Activated naive CD4-positive, alpha-beta T cell treated with anti-CD3 and anti-CD28 coated beads, Interleukin-2, amount 50 U/mL, for 24 hours (primary cell): Measurements from ENCODE around the gene BOLA1.
"Not testable (repeated sequence)": the region's sequence is repeated elsewhere in the genome, so short reads cannot be mapped to it uniquely, and the experiment has no call there.

Experiments
- H3K27ac Mint-ChIP-seq: one replicate; pipeline ENCODE4 v1.8.0; 2021; ENCODE audit warnings: mild to moderate bottlenecking, mixed read lengths
- H3K27me3 Mint-ChIP-seq: one replicate; pipeline ENCODE4 v1.8.0; 2021; ENCODE audit warnings: mixed read lengths
- H3K36me3 Mint-ChIP-seq: one replicate; pipeline ENCODE4 v1.8.0; 2021; ENCODE audit warnings: mixed read lengths
- H3K4me1 Mint-ChIP-seq: one replicate; pipeline ENCODE4 v1.8.0; 2021; ENCODE audit warnings: mixed read lengths
- H3K4me3 Mint-ChIP-seq: one replicate; pipeline ENCODE4 v1.8.0; 2021; ENCODE audit warnings: mild to moderate bottlenecking, mixed read lengths
- H3K9me3 Mint-ChIP-seq: one replicate; pipeline ENCODE4 v1.8.0; 2021; ENCODE audit warnings: mixed read lengths

The BOLA1 gene

DNA sequence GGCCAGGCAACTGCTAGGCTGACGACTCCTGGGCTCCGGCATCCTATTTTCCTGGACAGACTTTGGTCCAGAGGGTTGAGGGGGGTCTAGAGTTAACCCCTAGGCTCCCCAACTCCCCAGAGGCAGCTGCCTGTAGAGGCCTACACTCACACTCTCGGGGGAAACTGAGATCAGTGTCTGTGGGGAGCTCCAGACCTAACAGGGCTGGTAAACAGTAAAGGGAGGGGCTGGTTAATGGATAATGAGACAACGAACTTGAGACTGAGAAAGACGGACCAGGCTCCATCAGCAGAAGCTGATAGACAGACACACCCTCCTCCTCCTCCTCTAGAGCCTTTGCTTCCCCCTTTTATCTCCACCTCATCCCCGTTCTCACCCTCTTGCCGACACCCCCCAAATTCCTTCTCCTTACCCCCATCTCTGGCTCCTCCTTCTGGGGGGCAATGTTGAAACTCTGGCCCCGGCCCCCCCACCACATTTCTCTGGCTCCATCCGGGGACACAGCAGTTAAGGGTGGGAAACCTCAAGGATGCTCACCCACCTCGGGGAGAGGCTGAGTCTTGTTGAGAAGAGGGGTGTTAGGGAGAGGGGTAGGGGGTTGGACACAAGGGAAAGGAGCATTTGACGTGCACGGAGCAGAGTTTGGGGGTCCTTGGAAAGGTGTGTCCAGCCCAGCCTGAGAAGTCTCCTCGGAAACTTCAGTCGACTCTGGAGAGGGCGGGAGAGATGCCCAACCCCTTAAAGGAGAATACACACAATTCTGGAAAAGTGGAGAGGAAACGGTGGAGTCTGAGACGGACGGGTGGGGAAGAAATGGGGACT, 37.0 kb downstream of the BOLA1 start, which contains the start of gene MTMR11:
MTMR11 (minus strand) TSS at position 710 of the 822 bp plus-strand sequence; CDS start at position 478, 232 bp downstream.
- peak within 1 kb of the TSS; percentile 68 for H3K27ac Mint-ChIP-seq
- no peaks in the 10 kb centered on the region for H3K36me3 Mint-ChIP-seq
- no peaks in the 10 kb centered on the region for H3K27me3 Mint-ChIP-seq
- H3K4me3 Mint-ChIP-seq, result peak within 1 kb of the TSS; percentile 33
- H3K4me1 Mint-ChIP-seq, result peaks cover 34% of the 10 kb centered on the region
- no peaks in the 10 kb centered on the region for H3K9me3 Mint-ChIP-seq

DNA sequence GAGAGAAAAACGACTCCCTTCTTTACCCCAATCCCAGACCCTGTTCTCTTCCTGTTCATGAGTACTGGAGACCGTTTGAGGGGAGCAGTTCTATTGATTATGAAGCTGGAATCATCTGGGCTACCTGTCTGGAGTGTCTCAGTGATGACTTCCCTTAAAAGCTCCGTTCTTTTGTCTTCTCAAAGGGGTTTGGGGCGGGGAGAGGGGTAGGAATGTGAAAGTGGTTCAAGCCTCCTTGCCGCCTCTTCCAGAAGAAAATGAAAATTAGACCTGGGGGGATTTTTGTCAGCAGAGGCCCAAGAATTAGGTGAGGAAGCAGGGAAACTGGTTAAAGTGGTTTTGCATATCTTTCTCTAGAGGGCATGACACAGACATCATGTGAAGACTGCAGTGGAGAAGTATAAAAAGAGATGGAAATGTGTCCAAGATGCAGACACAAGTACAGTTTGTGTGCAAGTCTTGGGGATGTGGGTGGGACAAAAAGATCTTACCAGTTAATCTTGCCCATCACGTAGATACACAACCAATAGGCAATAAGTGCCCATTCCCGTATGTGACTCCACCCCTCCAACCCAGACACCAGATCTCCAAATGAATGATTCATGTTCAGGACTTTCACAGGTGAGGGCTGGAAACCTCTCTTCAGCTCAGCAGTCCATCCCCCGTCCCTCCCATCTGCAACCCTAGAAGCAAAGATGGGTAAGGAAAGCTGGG, 37.8 kb downstream of the BOLA1 start:
- Mint-ChIP-seq H3K27me3 (no peaks in the 10 kb centered on the region), H3K4me1 (peaks cover 32% of the 10 kb centered on the region), H3K36me3 (no peaks in the 10 kb centered on the region), H3K27ac (peak overlapping the region; percentile 19), H3K9me3 (no peaks in the 10 kb centered on the region), H3K4me3 (peak overlapping the region; percentile 27)

DNA sequence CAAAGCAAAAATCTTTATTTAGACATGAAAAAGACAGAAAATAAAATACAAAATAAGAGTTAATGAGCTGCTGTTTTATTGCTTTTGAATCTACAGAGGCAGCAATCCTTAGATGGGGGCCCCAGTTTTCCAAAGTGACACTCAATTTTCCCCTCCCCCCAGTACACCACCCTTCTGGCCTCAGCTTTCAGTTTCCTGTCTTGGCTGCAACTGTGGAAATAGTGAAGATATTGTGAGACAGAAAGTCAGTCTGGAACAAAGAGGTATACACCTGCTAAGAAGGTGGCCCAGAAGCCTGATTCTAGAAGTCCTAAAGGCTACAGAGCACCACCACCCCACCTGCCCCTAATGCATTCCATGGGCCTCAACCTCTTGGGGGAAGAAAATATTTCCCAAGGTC, 38.4 kb downstream of the BOLA1 start:
- peak overlapping the region; percentile 68 for H3K27ac Mint-ChIP-seq
- peak overlapping the region; percentile 33 for H3K4me3 Mint-ChIP-seq
- H3K36me3 Mint-ChIP-seq, result no peaks in the 10 kb centered on the region

DNA sequence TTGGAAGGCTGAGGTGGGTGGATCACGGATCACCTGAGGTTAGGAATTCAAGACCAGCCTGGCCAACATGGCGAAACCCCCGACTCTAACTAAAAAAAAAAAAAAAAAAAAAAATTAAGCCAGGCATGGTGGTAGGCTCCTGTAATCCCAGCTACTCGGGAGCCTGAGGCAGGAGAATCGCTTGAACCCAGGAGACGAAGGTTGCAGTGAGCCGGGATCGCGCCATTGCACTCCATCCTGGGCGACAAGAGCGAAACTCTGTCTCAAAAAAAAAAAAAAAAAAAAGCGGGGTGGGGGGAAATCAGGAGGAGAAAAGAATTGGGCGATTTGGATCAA, 39.3 kb downstream of the BOLA1 start:
- Mint-ChIP-seq H3K27ac (peak overlapping the region; percentile 69), H3K4me1 (peaks cover 32% of the 10 kb centered on the region), H3K4me3 (peak overlapping the region; percentile 40)
- H3K9me3 Mint-ChIP-seq, H3K27me3 Mint-ChIP-seq, H3K36me3 Mint-ChIP-seq: not testable (repeated sequence)

More for the DNA sequence above, 38.4 kb downstream of the BOLA1 start:
- H3K9me3 Mint-ChIP-seq, result no peaks in the 10 kb centered on the region
- H3K27me3 Mint-ChIP-seq, result no peaks in the 10 kb centered on the region
- peaks cover 32% of the 10 kb centered on the region for H3K4me1 Mint-ChIP-seq

DNA sequence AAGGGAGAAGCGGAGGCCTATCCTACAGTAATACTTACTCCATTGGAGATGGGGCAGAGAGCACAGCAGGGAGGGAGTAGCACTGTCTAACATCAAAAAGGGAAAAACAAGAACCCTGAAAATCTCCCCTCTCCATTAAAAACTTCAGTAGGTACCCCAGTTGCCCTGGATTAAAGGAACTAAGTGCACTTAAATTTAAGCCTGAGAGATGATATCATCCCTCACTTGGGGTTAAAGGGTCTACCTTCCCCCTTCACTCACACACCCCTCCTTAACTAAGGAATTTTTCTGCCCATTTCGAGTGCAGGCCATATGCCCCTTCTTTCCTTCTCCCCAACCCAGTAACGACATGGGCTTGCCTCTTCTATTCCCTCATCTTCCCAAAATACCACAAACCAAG, 41.1 kb downstream of the BOLA1 start:
- H3K9me3 Mint-ChIP-seq, result no peaks in the 10 kb centered on the region
- H3K4me1 Mint-ChIP-seq, result peaks cover 32% of the 10 kb centered on the region
- H3K4me3 Mint-ChIP-seq, result no peak overlapping the region
- H3K36me3 Mint-ChIP-seq, result peaks cover 5% of the 10 kb centered on the region
- peak overlapping the region; percentile 31 for H3K27ac Mint-ChIP-seq
- no peaks in the 10 kb centered on the region for H3K27me3 Mint-ChIP-seq

DNA sequence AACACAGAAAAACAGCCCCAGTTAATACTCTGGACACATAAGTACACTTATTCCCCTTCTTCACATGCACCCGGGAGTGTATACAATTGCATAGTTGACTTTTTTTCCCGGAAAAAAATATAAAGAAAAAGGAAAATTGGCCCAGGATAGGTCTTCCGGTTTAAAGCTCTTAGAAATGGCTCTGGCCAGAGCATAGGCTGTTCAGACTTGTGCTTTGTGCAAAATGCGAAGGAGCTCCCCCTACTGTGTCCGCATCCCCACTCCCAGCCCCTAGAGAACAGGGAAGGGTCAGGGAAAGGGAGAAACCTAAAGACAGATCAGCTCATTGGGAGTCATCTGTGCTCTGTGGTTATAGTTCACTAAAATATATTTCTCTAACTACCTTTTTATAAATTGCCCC, 42.8 kb downstream of the BOLA1 start:
- Mint-ChIP-seq H3K27ac (no peak overlapping the region), H3K36me3 (peaks cover 5% of the 10 kb centered on the region), H3K27me3 (no peaks in the 10 kb centered on the region), H3K4me1 (peaks cover 20% of the 10 kb centered on the region), H3K4me3 (no peak overlapping the region), H3K9me3 (no peaks in the 10 kb centered on the region)

DNA sequence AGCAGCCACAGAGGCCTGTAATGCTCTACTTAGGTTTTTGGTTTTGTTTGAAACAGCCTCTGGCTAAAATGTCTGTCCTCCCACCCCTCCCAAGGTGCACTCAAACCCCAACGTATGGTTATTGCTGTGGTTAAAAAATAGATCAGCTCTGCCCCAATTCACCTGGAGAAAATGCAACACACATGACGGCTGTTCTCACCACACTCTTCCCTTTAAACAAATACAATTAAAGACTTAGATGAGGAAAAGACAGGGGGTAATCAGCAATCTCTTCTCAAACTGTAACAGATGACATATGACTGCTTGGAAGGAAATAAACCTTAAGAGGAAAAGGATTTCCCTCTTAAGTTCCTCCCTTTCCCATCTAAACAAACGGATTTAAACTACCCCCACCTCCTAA, 43.5 kb downstream of the BOLA1 start:
- Mint-ChIP-seq H3K27me3 (no peaks in the 10 kb centered on the region), H3K4me3 (no peak overlapping the region), H3K9me3 (no peaks in the 10 kb centered on the region), H3K4me1 (peaks cover 13% of the 10 kb centered on the region), H3K36me3 (peaks cover 5% of the 10 kb centered on the region), H3K27ac (no peak overlapping the region)

DNA sequence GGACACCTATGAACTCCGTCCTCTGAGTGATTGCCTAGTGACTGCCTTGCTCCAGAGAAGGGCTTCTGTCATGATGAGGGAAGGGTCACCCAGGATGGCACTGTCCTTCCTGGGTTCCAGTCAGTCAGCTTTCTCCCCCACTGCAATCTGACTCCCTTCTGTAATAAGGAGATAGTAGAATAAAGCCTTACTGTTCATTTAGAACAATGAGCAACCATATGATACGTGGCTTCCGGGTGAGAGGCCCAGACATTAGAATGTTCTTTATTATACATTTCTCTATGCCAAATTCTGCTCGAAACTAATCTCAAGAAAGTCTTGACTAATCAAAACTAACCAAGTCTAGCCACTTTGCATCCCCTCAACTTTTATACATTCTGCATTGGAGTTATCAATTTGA, 45.8 kb downstream of the BOLA1 start:
- no peaks in the 10 kb centered on the region for H3K27me3 Mint-ChIP-seq
- no peaks in the 10 kb centered on the region for H3K4me1 Mint-ChIP-seq
- no peaks in the 10 kb centered on the region for H3K9me3 Mint-ChIP-seq
- H3K4me3 Mint-ChIP-seq, result no peak overlapping the region
- H3K36me3 Mint-ChIP-seq, result peaks cover 10% of the 10 kb centered on the region
- no peak overlapping the region for H3K27ac Mint-ChIP-seq

DNA sequence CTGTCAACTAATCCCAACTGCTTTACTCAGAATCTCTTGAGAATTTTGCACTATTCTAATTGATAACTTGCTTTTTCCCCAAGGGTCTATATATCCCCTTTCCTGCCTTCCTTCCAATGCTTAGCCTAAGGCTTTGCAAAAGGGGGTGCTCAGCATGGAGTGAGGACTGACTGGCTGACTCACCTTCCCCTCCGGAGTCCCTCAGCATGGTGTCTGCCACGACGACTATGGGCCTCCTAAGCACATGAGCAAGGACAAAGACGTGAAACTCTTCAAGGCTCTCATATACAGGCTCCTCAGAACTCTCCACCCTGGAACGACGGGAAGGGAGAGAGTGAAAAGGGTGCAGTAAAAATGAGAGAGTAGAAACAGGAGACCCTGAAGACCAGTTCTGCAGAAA, 50.5 kb downstream of the BOLA1 start:
- Mint-ChIP-seq H3K36me3 (peaks cover 16% of the 10 kb centered on the region), H3K4me3 (no peak overlapping the region), H3K9me3 (no peaks in the 10 kb centered on the region), H3K27me3 (no peaks in the 10 kb centered on the region), H3K4me1 (no peaks in the 10 kb centered on the region), H3K27ac (no peak overlapping the region)
